AG09319 (cell line): Measurements from ENCODE around the gene C14orf180.

ENCODE experiments used
- DNase-seq: peaks from one replicate; pipeline ENCODE4 v3.0.0-alpha.2; 2010; ENCODE audit warnings: low read depth; ENCODE audit errors: extremely low read depth
- CTCF ChIP-seq: IDR thresholded peaks from 2 replicates; pipeline ENCODE4 v1.5.1; 2011; ENCODE audit warnings: low read depth, mild to moderate bottlenecking, inconsistent platforms, low read length, moderate library complexity

Gene C14orf180

GRCh38 chr14:104541905-104542465 lies 37.6 kb upstream of the C14orf180 start:
- no peak for TF ChIP-seq CTCF
- no peak for DNase-seq

DNA sequence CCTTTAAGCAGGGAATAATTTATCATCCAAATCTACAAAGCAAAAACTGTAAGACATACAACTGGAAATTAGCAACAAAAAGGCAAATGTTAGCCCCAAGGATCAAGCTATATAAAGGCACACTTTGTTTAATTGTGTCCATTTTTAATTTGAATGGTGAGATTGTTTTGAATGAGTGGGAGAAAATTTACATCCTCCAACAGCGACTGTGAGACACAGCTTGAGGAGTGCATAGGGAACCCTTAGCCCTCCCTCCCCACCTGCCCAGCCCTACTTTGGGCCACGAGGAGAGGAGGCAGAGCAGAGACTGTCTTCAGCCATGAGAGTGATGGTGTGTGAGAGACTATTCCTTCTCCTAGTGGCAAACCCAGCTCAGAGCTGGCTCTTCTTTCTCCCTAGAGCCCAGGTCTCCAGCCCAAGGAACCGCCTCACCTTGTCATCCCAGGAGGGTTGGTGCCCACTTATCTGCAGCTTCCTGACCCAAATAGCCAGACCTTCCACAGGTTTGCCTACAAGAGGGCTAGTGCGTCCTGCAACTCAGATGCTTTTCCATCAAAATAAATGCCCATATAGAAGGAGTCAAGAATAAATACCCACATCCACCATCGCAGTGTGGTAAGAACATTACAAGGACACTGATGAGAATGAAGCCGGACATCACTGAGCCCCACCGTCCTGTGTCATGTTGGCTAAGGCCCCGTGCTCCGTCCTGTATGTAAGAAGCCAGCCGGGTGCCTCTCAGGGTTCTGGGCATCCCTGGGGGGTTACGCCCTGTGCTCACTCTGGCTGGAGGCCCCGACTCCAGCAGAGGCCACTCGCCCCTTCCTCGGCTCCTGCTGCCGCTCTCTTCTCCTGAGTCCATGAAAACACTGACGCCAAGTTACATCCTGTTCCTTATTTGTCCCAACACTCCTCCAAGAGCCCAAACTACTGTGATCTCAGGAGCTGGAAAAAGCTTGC lies 36.4 kb upstream of the C14orf180 start:
- no peak for TF ChIP-seq CTCF
- DNase-seq: no peak

- TF ChIP-seq CTCF: no peak
- no peak for DNase-seq
These were observed 35.1 kb upstream of the C14orf180 start for GRCh38 chr14:104544362-104544961.

GRCh38 chr14:104545151-104545941 lies 34.2 kb upstream of the C14orf180 start:
- DNase-seq: no peak
- no peak for TF ChIP-seq CTCF

DNA sequence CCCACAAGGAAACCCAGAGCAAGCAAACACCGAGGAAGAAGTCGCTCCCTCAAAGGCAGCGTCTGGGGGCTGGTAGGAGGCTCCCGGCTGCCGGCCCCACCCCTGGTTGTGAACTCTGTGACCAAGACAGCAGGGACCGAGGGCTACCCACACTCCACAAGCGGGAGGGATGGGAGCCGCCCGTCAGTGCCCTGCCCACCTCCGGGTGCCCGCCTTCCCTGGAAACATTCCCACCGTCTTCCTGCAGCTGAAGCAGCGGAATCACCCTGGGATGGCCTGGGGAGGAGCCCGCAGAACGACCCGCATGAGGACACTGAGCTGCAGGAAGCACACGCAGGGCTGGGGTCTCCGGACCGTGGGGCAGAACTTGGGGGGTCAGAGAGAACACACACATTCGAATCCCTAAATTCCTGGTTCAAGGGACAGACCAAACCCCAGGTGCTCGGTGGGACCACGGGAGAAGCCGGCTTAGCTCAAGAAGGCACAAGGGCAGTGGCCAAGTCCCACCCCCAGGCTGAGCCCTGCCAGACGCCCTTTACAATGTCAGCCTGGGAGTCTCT lies 33.5 kb upstream of the C14orf180 start:
- TF ChIP-seq CTCF: no peak
- no peak for DNase-seq

GRCh38 chr14:104546591-104547309 lies 32.8 kb upstream of the C14orf180 start:
- no peak for DNase-seq

More at GRCh38 chr14:104546591-104547309, 32.8 kb upstream of the C14orf180 start:
- no peak for TF ChIP-seq CTCF
